CD4-positive, alpha-beta T cell treated with Interleukin-1 beta for 1 hour (primary cell): Measurements from ENCODE around the gene KAT7.

ENCODE experiments used
- DNase-seq, 2 donors: peaks; one replicate each; pipeline ENCODE4 v3.0.0-alpha.2; 2020 to 2022

The KAT7 gene

DNA sequence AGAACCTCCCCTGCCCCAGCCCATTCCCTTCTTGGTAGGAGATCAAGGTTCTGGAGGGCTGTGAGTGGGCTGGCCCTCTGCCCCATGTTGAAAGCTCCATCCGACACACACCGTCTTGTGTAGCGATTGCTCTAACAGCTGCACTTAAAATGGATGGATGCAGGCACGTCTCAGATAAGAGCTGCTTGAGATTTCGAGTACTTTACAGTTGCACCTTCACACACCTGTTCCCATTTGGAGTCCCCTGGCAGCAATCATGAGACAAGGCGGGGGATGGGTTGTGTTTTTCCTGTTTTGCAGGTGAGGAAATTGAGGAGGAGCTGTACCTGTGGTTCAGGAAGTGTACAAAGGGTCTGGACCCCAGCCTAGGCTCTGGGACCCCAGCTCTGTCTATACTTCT, 85.0 kb downstream of the KAT7 start:
- DNase-seq, result no peak

DNA sequence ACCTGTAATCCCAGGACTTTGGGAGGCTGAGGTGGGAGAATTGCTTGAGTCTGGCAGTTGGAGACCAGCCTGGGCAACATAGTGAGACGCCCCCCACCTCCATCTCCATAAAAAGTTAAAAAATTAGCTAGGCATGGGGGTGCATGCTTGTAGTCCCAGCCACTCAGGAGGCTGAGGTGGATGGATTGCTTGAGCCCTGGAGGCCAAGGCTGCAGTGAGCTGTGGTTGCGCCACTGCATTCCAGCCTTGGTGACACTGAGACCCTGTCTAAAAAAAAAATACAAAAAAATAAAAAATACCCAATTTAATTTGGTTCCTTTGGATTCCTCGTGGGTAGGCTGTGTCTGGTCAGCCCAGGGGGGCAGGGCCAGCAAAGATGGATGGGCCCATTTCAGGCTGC, 85.4 kb downstream of the KAT7 start:
- DNase-seq, result no peak

- no peak for DNase-seq
Observed at GRCh38 chr17:49874911-49875310, 86.4 kb downstream of the KAT7 start.

- no peak for DNase-seq
Observed at GRCh38 chr17:49875685-49876084, 87.2 kb downstream of the KAT7 start.

DNA sequence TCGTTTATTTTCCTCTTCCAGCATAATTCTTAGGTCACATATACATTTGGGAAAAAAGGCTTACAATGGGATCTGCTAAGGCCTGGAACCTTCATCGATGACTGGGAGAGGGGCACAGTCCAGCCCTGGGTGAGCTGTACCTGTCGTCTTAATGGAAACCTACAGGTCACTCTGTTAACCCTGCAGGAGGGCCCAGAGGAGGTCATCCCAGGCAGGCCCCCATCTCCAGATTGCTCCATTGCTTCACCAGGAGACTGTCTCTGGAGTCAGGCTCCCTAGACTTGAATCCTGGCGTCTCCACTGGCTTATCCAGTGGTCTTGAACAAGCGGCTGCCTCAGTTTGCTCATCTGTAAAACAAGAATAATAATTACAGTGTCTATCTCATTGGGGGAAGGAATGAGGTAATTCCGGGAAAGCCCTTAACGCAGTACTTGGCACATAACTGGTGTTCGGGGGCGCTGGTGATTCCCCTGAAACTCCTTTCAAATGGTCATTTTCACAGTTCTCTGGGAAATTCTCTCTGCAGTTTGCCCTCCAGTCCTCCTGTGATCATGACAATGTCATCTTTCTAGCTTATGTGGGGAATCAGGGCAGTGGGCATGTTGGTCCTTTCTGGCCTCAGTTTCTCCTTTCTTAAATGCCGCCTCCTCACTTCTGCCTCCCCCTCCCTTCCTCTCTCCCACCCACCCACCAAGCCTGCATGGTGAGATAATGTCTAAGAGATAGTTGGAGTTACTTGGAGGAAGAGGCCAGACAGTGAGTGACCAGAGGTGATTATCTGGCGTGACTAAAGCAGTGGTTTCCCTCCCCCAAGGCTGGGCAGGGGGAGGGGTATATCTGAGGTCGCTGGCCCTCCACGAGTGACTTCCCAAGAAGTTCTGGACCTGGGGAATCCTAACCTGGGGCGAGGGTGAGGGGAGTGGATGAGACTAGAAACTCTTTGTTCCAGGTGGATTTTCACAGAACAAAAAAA, 90.7 kb downstream of the KAT7 start:
- no peak for DNase-seq

DNA sequence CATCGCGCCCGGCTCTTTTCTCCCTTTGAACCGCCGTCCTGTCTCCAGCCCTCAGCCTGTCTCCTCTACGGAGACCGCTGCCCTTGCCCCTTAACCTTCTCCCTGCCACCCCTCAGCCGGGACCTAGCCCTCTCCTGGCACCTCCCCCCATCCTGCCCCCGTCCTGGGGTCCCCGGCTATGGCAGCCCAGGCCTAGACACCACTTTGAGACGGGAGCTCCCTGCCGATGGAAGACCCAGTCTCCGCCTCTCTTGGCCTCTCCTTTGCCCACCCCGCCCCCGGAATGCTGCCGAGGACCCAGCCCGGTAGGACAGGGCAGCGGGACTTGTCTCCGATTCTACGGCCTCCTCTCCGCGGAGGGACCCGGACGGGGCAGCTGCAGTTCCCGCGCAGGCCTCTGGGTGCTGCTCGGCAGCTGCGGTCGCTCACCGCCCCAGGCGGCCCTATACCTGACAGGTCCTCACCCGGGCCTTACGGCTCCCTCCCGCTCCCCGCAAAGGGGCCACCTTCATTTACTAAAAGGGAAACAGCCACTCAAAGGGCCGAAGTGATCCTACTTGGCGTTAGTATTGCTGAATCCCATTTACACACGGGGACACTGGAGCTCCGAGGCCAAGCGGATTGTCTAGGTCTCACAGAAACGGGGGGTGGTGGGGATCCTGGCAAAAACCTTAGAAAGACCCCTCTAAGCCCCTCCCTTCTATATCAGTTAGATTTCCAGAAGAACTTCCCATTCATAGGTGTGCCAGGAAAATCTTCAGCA, 92.0 kb downstream of the KAT7 start:
- DNase-seq, result peak; percentile 67 to 69

GRCh38 chr17:49881054-49881402, 92.5 kb downstream of the KAT7 start:
- DNase-seq, result no peak

DNA sequence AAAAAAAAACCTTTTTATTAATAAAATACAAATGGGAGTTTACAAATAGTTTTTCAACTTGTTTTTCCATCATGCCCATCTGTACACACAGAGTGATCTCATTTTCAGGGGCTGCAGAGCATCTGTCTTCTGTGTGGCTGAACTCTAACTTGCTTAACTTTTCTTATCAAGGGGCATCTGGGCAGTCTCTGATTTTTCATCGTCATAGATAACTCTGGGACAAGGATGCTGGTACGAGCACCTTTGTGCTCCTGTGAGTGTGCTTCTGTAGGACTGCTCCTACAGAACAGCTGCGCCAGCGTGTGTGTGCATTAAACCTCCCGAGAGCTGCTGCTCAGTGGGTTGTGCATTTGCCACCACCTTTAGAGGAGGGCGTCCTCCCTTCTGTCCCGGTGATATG, 94.0 kb downstream of the KAT7 start:
- no peak for DNase-seq
